Calu3 (cell line): ENCODE data around the gene TAX1BP3. TPM values are rescaled to one million over a fixed set of nuclear protein-coding genes. Genes with fewer than 3 reads are reported as not detected.

Experiments
- BruUV-seq: library from RNA; stranded (reverse); fragments of 400-500 nt; replicated peaks from 2 replicates; lab custom pipeline; 2021; lab: Mats Ljungman, UMichigan
- CTCF ChIA-PET: fragments of 300-600 bp; sonication (Branson Sonifier 250); formaldehyde crosslinking; loops from one replicate; lab custom pipeline; 2022; ENCODE audit warnings: antibody characterized with exemption; lab: Charles Lee
- DNase-seq: peaks from one replicate; pipeline ENCODE4 v3.0.0; 2022
- H3K27ac Mint-ChIP-seq: one replicate; pipeline ENCODE4 v1.8.0; 2022; ENCODE audit warnings: mixed read lengths; ENCODE audit not compliant: unreplicated experiment
- H3K27me3 Mint-ChIP-seq: one replicate; pipeline ENCODE4 v1.8.0; 2022; ENCODE audit warnings: mixed read lengths; ENCODE audit not compliant: unreplicated experiment
- H3K36me3 Mint-ChIP-seq: one replicate; pipeline ENCODE4 v1.8.0; 2022; ENCODE audit warnings: mild to moderate bottlenecking, moderate library complexity, mixed read lengths; ENCODE audit not compliant: insufficient read depth, unreplicated experiment
- H3K4me1 Mint-ChIP-seq: one replicate; pipeline ENCODE4 v1.8.0; 2022; ENCODE audit warnings: mild to moderate bottlenecking, low read depth, mixed read lengths; ENCODE audit not compliant: unreplicated experiment
- H3K4me3 Mint-ChIP-seq: one replicate; pipeline ENCODE4 v1.8.0; 2022; ENCODE audit warnings: mild to moderate bottlenecking, low read depth, moderate library complexity, mixed read lengths; ENCODE audit not compliant: unreplicated experiment
- H3K9me3 Mint-ChIP-seq: one replicate; pipeline ENCODE4 v1.8.0; 2022; ENCODE audit warnings: low read depth, mixed read lengths; ENCODE audit not compliant: unreplicated experiment
- intact Hi-C: fragments of 100-400 bp; cut with micrococcal nuclease; formaldehyde crosslinking; loops from one replicate; pipeline ENCODE4 v1.10.0; 2022; ENCODE audit not compliant: unreplicated experiment
- total RNA-seq: library from RNA; stranded (reverse); gene quantifications from 2 replicates; pipeline ENCODE4 v1.2.3, GENCODE V29; 2022
- TF ChIP-seq, protein P1 (sequence below): fragments of 200-600 bp; IDR thresholded peaks from one replicate; pipeline ENCODE4 v1.8.0; 2022; ENCODE audit warnings: antibody characterized with exemption; ENCODE audit not compliant: unreplicated experiment

TAX1BP3 gene
- total RNA-seq, 1 experiment from 2014 or later, result 66.1 TPM

DNA sequence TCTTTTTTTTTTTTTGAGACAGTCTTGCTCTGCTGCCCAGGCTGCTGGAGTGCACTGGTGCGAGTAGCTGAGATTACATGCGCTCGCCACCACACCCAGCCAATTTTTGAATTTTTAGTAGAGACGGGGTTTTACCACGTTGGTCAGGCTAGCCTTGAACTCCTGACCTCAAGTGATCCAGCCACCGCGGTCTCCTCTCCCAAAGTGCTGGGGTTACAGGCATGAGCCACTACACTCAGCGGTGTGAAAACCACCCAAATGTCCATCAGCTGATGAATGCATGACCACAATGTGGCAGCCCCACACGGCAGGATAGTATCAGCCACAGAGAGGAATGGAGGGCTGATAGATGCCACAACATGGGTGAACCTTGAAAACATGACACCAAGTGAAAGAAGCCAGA is 25.5 kb upstream of the TAX1BP3 start:
- H3K4me3 Mint-ChIP-seq, result no peak overlapping the region
- CTCF ChIA-PET, result no interaction called here
- no TSS peak for BruUV-seq
- no peaks in the 10 kb centered on the region for H3K9me3 Mint-ChIP-seq
- no peak for DNase-seq
- H3K36me3 Mint-ChIP-seq, result peaks cover 19% of the 10 kb centered on the region
- H3K27me3 Mint-ChIP-seq, result no peaks in the 10 kb centered on the region
- H3K27ac Mint-ChIP-seq, result no peak overlapping the region
- H3K4me1 Mint-ChIP-seq, result no peaks in the 10 kb centered on the region
- TF ChIP-seq, protein P1, sequence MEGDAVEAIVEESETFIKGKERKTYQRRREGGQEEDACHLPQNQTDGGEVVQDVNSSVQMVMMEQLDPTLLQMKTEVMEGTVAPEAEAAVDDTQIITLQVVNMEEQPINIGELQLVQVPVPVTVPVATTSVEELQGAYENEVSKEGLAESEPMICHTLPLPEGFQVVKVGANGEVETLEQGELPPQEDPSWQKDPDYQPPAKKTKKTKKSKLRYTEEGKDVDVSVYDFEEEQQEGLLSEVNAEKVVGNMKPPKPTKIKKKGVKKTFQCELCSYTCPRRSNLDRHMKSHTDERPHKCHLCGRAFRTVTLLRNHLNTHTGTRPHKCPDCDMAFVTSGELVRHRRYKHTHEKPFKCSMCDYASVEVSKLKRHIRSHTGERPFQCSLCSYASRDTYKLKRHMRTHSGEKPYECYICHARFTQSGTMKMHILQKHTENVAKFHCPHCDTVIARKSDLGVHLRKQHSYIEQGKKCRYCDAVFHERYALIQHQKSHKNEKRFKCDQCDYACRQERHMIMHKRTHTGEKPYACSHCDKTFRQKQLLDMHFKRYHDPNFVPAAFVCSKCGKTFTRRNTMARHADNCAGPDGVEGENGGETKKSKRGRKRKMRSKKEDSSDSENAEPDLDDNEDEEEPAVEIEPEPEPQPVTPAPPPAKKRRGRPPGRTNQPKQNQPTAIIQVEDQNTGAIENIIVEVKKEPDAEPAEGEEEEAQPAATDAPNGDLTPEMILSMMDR, result no peak
- intact Hi-C loops, result no loop called here

GRCh38 chr17:3693141-3693540 is 24.8 kb upstream of the TAX1BP3 start:
- CTCF ChIA-PET, result no interaction called here
- H3K4me1 Mint-ChIP-seq, result no peaks in the 10 kb centered on the region

DNA sequence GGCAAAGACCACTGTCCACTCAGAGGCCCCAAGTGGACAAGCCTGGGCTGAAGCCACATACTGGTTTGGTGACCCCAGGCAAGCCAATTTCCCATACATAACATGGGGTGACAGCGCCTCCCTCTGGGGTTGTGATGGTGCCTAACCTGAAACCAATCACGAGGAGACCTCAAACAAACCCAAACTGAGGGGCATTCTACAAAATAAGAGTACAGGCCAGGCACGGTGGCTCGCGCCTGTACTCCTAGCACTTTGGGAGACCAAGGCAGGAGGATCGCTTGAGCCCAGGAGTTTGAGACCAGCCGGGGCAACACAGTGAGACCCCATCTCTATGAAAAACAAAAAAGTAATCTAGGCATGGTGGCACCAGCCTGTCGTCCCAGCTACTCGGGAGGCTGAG is 24.0 kb upstream of the TAX1BP3 start:
- no peaks in the 10 kb centered on the region for H3K9me3 Mint-ChIP-seq
- H3K27me3 Mint-ChIP-seq, result no peaks in the 10 kb centered on the region
- no TSS peak for BruUV-seq

More at GRCh38 chr17:3693141-3693540, 24.8 kb upstream of the TAX1BP3 start:
- DNase-seq, result no peak
- intact Hi-C loops, result no loop called here
- Mint-ChIP-seq H3K9me3 (no peaks in the 10 kb centered on the region), H3K27me3 (no peaks in the 10 kb centered on the region), H3K27ac (no peak overlapping the region), H3K4me3 (no peak overlapping the region), H3K36me3 (peaks cover 19% of the 10 kb centered on the region)
- no TSS peak for BruUV-seq
- TF ChIP-seq, protein P1, result no peak

GRCh38 chr17:3691617-3692067 is 23.3 kb upstream of the TAX1BP3 start:
- Mint-ChIP-seq H3K4me3 (no peak overlapping the region), H3K36me3 (peaks cover 19% of the 10 kb centered on the region), H3K4me1 (no peaks in the 10 kb centered on the region), H3K27ac (no peak overlapping the region), H3K27me3 (no peaks in the 10 kb centered on the region), H3K9me3 (no peaks in the 10 kb centered on the region)
- TF ChIP-seq, protein P1, result no peak
- CTCF ChIA-PET, result interaction anchor here (0.6 kb wide), 1 partner anchor 40 kb away, joined by 3 read pairs; no protein-coding TSS in a partner anchor
- intact Hi-C loops, result no loop called here
- no TSS peak for BruUV-seq
- no peak for DNase-seq

More for the DNA sequence above, 24.0 kb upstream of the TAX1BP3 start:
- Mint-ChIP-seq H3K36me3 (peaks cover 19% of the 10 kb centered on the region), H3K4me3 (no peak overlapping the region), H3K4me1 (no peaks in the 10 kb centered on the region), H3K27ac (no peak overlapping the region)
- CTCF ChIA-PET, result no interaction called here
- no peak for DNase-seq
- intact Hi-C loops, result no loop called here
- TF ChIP-seq, protein P1, result no peak
